ENCODE results near the gene FAM50A.

- TF ChIP-seq ZNF777 (tag by site-specific recombination; IDR thresholded peaks at IDR 0.05; ENCODE audit: borderline replicate concordance), result no peak
- no peak for TF ChIP-seq ZNF585B (tag by site-specific recombination; IDR thresholded peaks at IDR 0.05)
- TF ChIP-seq MEIS1 (CRISPR knock-in tag; IDR thresholded peaks at IDR 0.05; ENCODE audit: borderline replicate concordance), result no peak
- TF ChIP-seq KLF1 (tag by site-specific recombination; IDR thresholded peaks at IDR 0.05), result no peak
- no peak for TF ChIP-seq ZNF18 (tag by site-specific recombination; IDR thresholded peaks at IDR 0.05)
- TF ChIP-seq ZNF248 (tag by site-specific recombination; IDR thresholded peaks at IDR 0.05), result no peak
- no peak for TF ChIP-seq CTCF (tag by site-specific recombination; IDR thresholded peaks at IDR 0.05)
- TF ChIP-seq ZNF571 (tag by site-specific recombination; IDR thresholded peaks at IDR 0.05), result no peak
- no peak for TF ChIP-seq AEBP2 (tag by site-specific recombination; IDR thresholded peaks at IDR 0.05; ENCODE audit: borderline replicate concordance)
- TF ChIP-seq ZBTB7A (tag by site-specific recombination; IDR thresholded peaks at IDR 0.05; ENCODE audit: low read depth), result no peak
- TF ChIP-seq ZNF398 (tag by site-specific recombination; IDR thresholded peaks at IDR 0.05), result peak; percentile 49; the same call in 1 of the 2 replicates
Measured at GRCh38 chrX:154490021-154490413, 46.1 kb downstream of the FAM50A start.
